Measurements from ENCODE around the gene DRC1. TPM values are rescaled to one million over a fixed set of nuclear protein-coding genes. Genes with fewer than 3 reads are reported as not detected.

DRC1 gene
- total and polyA plus RNA-seq, 2 donors: 1.0 TPM; not detected in 1

GRCh38 chr2:26457251-26457666 is 55.5 kb downstream of the DRC1 start:
- no peaks in the 10 kb centered on the region for H3K36me3 ChIP-seq (ENCODE audit: insufficient read depth)
- WGBS: 71% methylated on average over 11 of the region's 11 CpGs
- DNase-seq (ENCODE audit: extremely low spot score): no peak
- H3K27ac ChIP-seq (ENCODE audit: low read depth): no peak overlapping the region
- no peaks in the 10 kb centered on the region for H3K4me1 ChIP-seq (ENCODE audit: insufficient read depth)
- no peak overlapping the region for H3K4me3 ChIP-seq (ENCODE audit: low read depth, low read length)

DNA sequence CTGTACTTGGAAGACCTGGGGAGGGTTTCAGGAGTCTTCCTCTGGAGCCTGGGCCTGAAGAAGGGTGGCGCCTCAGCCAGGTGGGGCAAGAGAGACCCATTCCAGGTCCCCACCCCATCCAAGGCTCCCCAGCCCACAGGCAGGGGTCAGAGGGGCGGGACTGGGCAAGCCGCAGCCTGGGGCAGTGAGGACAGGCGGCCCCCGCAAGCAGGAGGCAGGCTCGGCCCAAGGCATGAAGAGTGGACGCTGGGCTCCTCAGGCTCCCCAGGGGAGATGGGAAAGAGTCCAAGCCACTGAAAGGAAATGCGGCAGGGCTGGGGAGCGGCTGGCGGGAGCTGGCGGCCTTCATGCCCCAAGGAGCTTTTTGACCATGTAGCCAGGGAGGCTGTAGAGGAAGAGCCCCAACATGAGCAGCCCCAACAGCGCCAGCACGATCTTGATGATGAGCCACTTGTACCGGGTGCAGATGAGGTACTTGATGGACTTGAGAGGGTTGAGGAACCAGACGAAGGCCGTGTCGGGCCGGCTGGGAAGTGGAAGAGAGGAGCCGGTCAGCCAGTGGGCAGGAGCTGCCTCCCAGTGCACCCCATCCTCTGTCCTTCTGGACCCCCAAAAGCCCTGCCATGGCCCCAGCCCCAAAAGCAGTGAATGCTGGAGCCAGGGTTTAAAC is 56.1 kb downstream of the DRC1 start:
- 91% methylated on average over 19 of the region's 19 CpGs for WGBS
- DNase-seq (ENCODE audit: extremely low spot score): no peak

GRCh38 chr2:26458365-26459042 is 56.8 kb downstream of the DRC1 start:
- Histone ChIP-seq H3K27ac (ENCODE audit: low read depth) (no peak overlapping the region), H3K4me1 (ENCODE audit: insufficient read depth) (no peaks in the 10 kb centered on the region), H3K36me3 (ENCODE audit: insufficient read depth) (no peaks in the 10 kb centered on the region), H3K4me3 (ENCODE audit: low read depth, low read length) (no peak overlapping the region)
- 90% methylated on average over 14 of the region's 14 CpGs for WGBS
- DNase-seq (ENCODE audit: extremely low spot score): no peak

More for the DNA sequence above, 56.1 kb downstream of the DRC1 start:
- no peak overlapping the region for H3K4me3 ChIP-seq (ENCODE audit: low read depth, low read length)
- no peaks in the 10 kb centered on the region for H3K36me3 ChIP-seq (ENCODE audit: insufficient read depth)
- H3K27ac ChIP-seq (ENCODE audit: low read depth): no peak overlapping the region
- no peaks in the 10 kb centered on the region for H3K4me1 ChIP-seq (ENCODE audit: insufficient read depth)

DNA sequence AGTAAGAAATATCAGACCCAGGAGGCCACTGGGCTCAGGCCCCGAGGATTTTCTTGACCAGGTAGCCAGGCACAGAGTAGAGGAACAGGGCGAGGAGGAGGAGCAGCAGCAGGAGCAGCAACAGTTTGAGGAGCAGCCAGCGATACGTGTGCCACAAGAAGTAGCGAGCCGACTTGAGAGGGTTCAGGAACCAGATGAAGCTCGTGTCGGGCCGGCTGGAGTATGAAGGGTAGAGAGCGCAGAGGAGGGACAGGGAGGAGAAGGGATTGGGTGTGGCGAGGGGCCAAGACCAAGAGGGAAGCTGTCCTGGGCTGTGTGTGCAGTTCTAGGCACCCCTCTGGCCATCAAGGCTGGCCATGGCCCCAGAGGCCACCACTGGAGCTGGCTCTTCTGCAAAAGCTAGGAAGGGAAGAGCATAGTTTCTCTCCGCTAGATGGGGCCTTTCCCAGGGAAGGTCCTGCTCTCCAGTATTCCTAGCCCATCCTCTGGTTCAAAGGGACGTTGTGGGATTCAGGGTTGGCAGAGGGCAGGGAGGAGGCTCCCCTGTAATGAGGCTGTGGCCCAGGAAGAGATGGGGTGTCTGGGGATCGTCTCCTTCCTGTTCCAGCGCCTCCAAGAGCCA is 58.4 kb downstream of the DRC1 start:
- no peak for DNase-seq (ENCODE audit: extremely low spot score)
- no peaks in the 10 kb centered on the region for H3K36me3 ChIP-seq (ENCODE audit: insufficient read depth)
- no peak overlapping the region for H3K27ac ChIP-seq (ENCODE audit: low read depth)
- 82% methylated on average over 15 of the region's 15 CpGs for WGBS
- H3K4me3 ChIP-seq (ENCODE audit: low read depth, low read length): no peak overlapping the region
- H3K4me1 ChIP-seq (ENCODE audit: insufficient read depth): no peaks in the 10 kb centered on the region

GRCh38 chr2:26460613-26461031 is 58.9 kb downstream of the DRC1 start:
- DNase-seq (ENCODE audit: extremely low spot score): no peak
- Histone ChIP-seq H3K27ac (ENCODE audit: low read depth) (no peak overlapping the region), H3K4me3 (ENCODE audit: low read depth, low read length) (no peak overlapping the region), H3K4me1 (ENCODE audit: insufficient read depth) (no peaks in the 10 kb centered on the region), H3K36me3 (ENCODE audit: insufficient read depth) (no peaks in the 10 kb centered on the region)
- 90% methylated on average over 19 of the region's 19 CpGs for whole genome bisulfite sequencing

DNA sequence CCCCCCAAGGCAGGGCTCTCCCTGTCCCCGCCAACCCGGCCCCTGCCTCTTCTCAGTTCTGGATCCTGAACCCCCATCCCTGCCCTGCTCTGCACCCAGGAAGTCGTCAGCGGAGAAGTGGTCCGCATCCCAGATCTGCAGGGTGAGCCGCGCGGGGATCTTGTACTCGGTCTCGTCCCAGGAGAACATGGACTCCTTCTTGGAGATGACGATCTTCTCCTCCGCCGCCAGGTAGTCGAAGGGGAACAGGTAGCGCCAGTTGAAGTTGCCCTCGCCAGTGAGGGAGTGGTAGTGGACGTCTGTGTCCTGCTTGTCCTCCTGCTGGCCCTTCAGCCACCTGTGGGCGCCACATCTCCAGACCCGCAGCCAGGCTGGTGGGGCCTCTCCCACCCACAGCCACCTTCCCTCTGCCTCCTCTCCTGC is 59.9 kb downstream of the DRC1 start:
- WGBS: 94% methylated on average over 19 of the region's 19 CpGs
- Histone ChIP-seq H3K27ac (ENCODE audit: low read depth) (no peak overlapping the region), H3K4me1 (ENCODE audit: insufficient read depth) (no peaks in the 10 kb centered on the region), H3K4me3 (ENCODE audit: low read depth, low read length) (no peak overlapping the region), H3K36me3 (ENCODE audit: insufficient read depth) (no peaks in the 10 kb centered on the region)
- DNase-seq (ENCODE audit: extremely low spot score): no peak

- DNase-seq (ENCODE audit: extremely low spot score): no peak
Observed at GRCh38 chr2:26462100-26462499, 60.4 kb downstream of the DRC1 start.

DNA sequence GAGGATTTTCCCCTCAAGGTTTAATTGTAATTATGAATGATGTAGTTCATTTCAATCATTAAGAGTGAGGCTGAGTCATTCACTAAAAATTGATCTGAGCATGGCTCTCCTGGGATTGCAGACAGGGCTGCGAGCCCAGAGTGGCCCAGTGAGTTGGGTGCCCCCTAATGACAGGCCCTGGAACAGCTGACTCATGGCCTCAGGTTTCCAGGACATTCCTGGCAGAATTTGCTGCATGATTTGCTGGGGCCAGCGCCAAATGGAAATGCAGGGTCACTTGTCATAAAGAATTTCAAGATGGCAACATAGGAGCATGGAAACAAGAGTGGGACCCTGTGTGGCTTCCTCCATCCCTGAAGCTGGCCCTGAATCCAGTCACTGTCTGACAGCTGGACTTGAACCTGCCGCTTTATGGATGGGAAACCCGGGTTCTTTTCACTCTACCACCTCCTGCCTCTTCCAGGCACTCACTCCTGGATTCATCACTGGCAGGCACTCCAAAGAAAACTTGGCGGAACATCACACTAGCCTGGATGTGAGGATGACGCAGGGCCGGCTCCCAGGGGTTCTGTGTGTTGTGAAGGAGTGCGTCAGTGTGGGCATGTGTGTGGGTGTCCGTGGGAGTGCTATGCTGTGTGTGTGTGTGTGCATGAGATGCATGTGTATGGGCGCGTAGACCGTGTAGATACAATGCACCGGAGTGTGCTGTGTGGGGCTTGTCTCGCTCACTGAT is 61.0 kb downstream of the DRC1 start:
- H3K4me3 ChIP-seq (ENCODE audit: low read depth, low read length): no peak overlapping the region
- no peak for DNase-seq (ENCODE audit: extremely low spot score)
- H3K36me3 ChIP-seq (ENCODE audit: insufficient read depth): no peaks in the 10 kb centered on the region
- H3K4me1 ChIP-seq (ENCODE audit: insufficient read depth): no peaks in the 10 kb centered on the region
- WGBS: 88% methylated on average over 14 of the region's 14 CpGs
- H3K27ac ChIP-seq (ENCODE audit: low read depth): no peak overlapping the region

More at GRCh38 chr2:26462100-26462499, 60.4 kb downstream of the DRC1 start:
- Histone ChIP-seq H3K4me1 (ENCODE audit: insufficient read depth) (no peaks in the 10 kb centered on the region), H3K4me3 (ENCODE audit: low read depth, low read length) (no peak overlapping the region), H3K27ac (ENCODE audit: low read depth) (no peak overlapping the region), H3K36me3 (ENCODE audit: insufficient read depth) (no peaks in the 10 kb centered on the region)
- 91% methylated on average over 6 of the region's 6 CpGs for WGBS

DNA sequence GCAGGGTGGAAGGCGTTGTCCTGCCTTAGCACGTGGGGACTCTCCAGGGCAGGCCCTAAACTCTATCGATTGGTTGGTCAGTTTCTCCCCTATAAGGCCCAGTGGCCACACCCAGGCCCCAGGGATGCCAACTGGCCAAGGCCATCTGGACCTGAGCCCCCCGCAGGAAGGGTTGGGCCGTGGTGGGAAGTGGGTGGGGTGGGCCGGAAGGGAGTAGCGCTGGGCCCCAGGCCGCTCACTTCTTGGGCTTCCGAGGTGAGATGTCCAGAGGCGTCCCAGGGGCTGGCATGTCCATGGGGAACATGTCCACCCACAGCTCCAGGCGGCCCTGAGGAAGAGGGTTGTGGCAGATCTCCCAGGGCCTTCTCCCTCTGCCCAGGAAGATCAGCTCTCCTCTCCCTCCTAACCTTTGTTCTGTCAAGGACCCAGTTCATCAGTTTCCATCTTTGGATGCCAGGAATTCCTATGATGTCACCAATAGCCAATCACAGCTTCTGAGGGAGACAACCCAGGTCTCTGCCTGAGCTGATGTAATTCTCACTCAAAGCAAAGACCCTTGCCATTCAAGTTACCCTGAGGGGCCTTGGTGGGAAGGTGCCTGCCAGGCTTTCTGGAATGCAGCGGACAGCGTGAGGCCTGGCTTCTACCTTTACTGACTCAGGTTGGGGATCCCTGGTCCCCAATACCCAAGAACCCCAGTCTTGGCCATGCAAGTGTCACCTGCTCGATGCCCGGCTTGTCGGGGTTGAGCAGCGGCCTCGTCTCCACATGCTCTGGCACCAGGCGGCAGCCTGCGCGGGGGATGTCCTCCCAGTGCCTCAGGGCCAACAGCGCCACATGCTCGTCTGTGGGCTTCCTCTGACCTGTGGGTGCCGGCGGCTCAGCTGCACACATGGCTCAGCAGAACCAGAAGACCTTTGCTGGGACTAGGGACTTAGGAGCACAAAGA is 61.8 kb downstream of the DRC1 start:
- 88% methylated on average over 25 of the region's 25 CpGs for WGBS

DNA sequence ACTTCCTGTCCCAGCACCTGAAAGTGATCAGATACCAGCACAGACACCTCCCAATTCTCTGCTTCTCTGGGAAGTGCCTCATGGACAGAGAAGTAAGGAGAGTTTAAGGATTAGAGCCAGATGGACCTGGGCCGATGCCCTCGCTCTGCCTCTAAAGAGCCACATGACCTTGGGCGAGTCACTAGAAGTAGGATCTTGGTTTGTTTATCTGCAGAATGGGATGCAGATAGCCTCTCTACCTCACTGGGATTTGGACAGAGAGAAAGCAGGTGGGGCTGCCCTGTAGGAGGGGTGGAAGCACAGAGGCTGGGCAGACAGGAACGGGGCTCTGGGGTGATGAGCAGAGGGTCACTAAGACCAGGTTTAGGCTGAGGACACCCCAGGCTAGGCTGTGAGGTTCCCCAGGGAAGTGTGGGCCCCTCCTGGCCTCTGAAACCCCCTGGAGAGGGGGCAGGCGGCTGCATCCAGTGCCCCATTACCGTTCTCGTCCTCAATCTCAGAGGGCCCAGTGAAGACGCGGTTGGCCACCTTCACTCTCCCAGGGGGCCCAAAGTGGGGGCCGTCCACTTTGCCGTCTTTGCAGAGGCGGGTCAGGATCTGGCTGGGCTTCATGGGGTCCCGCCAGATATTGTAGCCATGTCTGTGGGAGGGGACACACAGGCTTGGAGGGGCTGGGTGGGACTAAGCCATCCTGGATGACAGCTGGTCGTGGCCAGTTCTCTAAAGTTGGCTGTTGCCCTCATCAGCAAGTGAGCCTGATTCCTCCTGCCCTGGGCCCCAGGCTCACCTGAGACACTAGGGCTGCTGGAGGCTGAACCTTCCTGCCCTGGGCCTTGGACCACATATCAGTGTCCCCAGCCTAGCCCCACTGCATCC is 62.9 kb downstream of the DRC1 start:
- Histone ChIP-seq H3K27ac (ENCODE audit: low read depth) (no peak overlapping the region), H3K36me3 (ENCODE audit: insufficient read depth) (no peaks in the 10 kb centered on the region), H3K4me3 (ENCODE audit: low read depth, low read length) (no peak overlapping the region), H3K4me1 (ENCODE audit: insufficient read depth) (no peaks in the 10 kb centered on the region)
- DNase-seq (ENCODE audit: extremely low spot score): no peak
- WGBS: 78% methylated on average over 14 of the region's 14 CpGs

More for the DNA sequence above, 61.8 kb downstream of the DRC1 start:
- no peak overlapping the region for H3K4me3 ChIP-seq (ENCODE audit: low read depth, low read length)
- H3K36me3 ChIP-seq (ENCODE audit: insufficient read depth): no peaks in the 10 kb centered on the region
- no peak for DNase-seq (ENCODE audit: extremely low spot score)
- H3K4me1 ChIP-seq (ENCODE audit: insufficient read depth): no peaks in the 10 kb centered on the region
- no peak overlapping the region for H3K27ac ChIP-seq (ENCODE audit: low read depth)

DNA sequence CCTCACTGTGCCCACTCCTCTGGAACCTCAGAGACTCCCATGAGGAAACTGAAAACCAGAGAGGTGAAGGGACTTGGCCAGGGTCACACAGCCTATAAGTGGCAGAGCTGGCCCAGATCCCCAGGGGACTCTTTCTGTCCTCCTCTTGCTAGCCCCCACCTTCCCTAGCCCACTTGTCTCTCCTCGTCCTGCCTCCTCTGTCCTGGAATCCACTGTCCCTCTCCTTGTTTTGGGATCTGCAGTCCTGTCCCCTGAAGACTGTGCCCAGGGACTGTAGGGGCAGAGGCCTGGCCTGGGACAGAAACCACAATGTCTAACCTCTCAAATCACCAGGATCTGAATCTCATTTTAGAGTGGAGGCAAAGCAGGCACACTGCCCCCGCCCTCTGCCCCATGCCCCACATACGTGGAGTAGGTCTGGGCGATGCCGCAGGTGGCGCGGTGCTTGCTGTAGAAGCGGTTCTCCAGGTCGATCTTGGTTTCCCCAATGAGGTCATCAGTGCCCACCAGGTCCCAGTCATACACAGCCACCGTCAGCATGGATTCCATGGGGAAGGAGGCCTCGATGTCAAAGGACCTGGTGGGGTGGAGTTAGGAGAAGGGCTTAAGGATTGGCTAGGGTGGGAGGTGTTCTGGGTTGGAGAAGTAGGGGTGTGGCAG is 63.7 kb downstream of the DRC1 start:
- no peak for DNase-seq (ENCODE audit: extremely low spot score)
- 90% methylated on average over 11 of the region's 11 CpGs for WGBS
- Histone ChIP-seq H3K27ac (ENCODE audit: low read depth) (no peak overlapping the region), H3K4me1 (ENCODE audit: insufficient read depth) (no peaks in the 10 kb centered on the region), H3K36me3 (ENCODE audit: insufficient read depth) (no peaks in the 10 kb centered on the region), H3K4me3 (ENCODE audit: low read depth, low read length) (no peak overlapping the region)

All from urinary bladder (tissue), 4 donors.